ENCODE results near the gene RPL23.

GRCh38 chr17:38882870-38883269, 29.3 kb upstream of the RPL23 start:
- TF ChIP-seq CTCF (IDR thresholded peaks at IDR 0.05) (no peak), POLR2A (IDR thresholded peaks at IDR 0.05) (no peak), POLR2AphosphoS5 (IDR thresholded peaks at IDR 0.05) (no peak)
